ENCODE measurements around the gene ZFP92. TPM values are rescaled to one million over a fixed set of nuclear protein-coding genes. Genes with fewer than 3 reads are reported as not detected.

Gene ZFP92
- total RNA-seq, 6 experiments from 2014 or later, result 0.03 to 0.38 (median 0.06) TPM

GRCh38 chrX:153377727-153378126 lies 33.5 kb upstream of the ZFP92 start:
- Mint-ChIP-seq H3K9me3 (no peaks in the 10 kb centered on the region), H3K36me3 (ENCODE audit: low read depth) (no peaks in the 10 kb centered on the region), H3K27me3 (ENCODE audit: insufficient read depth) (peaks cover 3% of the 10 kb centered on the region), H3K27ac (no peak overlapping the region), H3K4me1 (ENCODE audit: low read depth) (no peaks in the 10 kb centered on the region), H3K4me3 (no peak overlapping the region)
- no peak for DNase-seq
- TF ChIP-seq CTCF (IDR thresholded peaks at IDR 0.05), result no peak

GRCh38 chrX:153378607-153379006 lies 32.7 kb upstream of the ZFP92 start:
- Mint-ChIP-seq H3K27me3 (ENCODE audit: insufficient read depth) (peaks cover 2% of the 10 kb centered on the region), H3K4me1 (ENCODE audit: low read depth) (no peaks in the 10 kb centered on the region), H3K4me3 (no peak overlapping the region), H3K36me3 (ENCODE audit: low read depth) (no peaks in the 10 kb centered on the region), H3K27ac (no peak overlapping the region), H3K9me3 (no peaks in the 10 kb centered on the region)
- TF ChIP-seq CTCF (IDR thresholded peaks at IDR 0.05), result no peak
- DNase-seq, result no peak

GRCh38 chrX:153379508-153379907 lies 31.8 kb upstream of the ZFP92 start:
- H3K27ac Mint-ChIP-seq, result no peak overlapping the region
- H3K9me3 Mint-ChIP-seq, result no peaks in the 10 kb centered on the region

GRCh38 chrX:153379971-153380581 lies 31.2 kb upstream of the ZFP92 start:
- Mint-ChIP-seq H3K27ac (no peak overlapping the region), H3K4me3 (no peak overlapping the region), H3K9me3 (no peaks in the 10 kb centered on the region), H3K36me3 (ENCODE audit: low read depth) (no peaks in the 10 kb centered on the region), H3K4me1 (ENCODE audit: low read depth) (no peaks in the 10 kb centered on the region), H3K27me3 (ENCODE audit: insufficient read depth) (peaks cover 2% of the 10 kb centered on the region; the same call in 1 of the 2 replicates)
- TF ChIP-seq CTCF (IDR thresholded peaks at IDR 0.05), result no peak
- no peak for DNase-seq

More at GRCh38 chrX:153379508-153379907, 31.8 kb upstream of the ZFP92 start:
- DNase-seq, result no peak
- TF ChIP-seq CTCF (IDR thresholded peaks at IDR 0.05), result no peak
- H3K27me3 Mint-ChIP-seq (ENCODE audit: insufficient read depth), result peaks cover 2% of the 10 kb centered on the region
- no peaks in the 10 kb centered on the region for H3K4me1 Mint-ChIP-seq (ENCODE audit: low read depth)
- H3K4me3 Mint-ChIP-seq, result no peak overlapping the region
- H3K36me3 Mint-ChIP-seq (ENCODE audit: low read depth), result no peaks in the 10 kb centered on the region

GRCh38 chrX:153380691-153381090 lies 30.6 kb upstream of the ZFP92 start:
- no peak for TF ChIP-seq CTCF (IDR thresholded peaks at IDR 0.05)
- Mint-ChIP-seq H3K27ac (no peak overlapping the region), H3K36me3 (ENCODE audit: low read depth) (no peaks in the 10 kb centered on the region), H3K4me1 (ENCODE audit: low read depth) (no peaks in the 10 kb centered on the region), H3K9me3 (no peaks in the 10 kb centered on the region), H3K4me3 (no peak overlapping the region), H3K27me3 (ENCODE audit: insufficient read depth) (peaks cover 2% of the 10 kb centered on the region; the same call in 1 of the 2 replicates)
- DNase-seq, result no peak

All from HFFc6 (cell line).